Duodenal mucosa (tissue), 2 donors: ENCODE data around the gene RAI14.

Experiments used
- H3K27ac ChIP-seq: one replicate; pipeline ENCODE4 v1.7.0; 2013; ENCODE audit warnings: low read depth, low read length
- H3K27me3 ChIP-seq, 2 donors: one replicate each; pipeline ENCODE4 v1.7.0; 2013; ENCODE audit warnings: low read length in 2 of 2, control low read depth in 1 of 2; ENCODE audit not compliant: insufficient read depth in 2 of 2, control insufficient read depth in 1 of 2
- H3K36me3 ChIP-seq, 2 donors: one replicate each; pipeline ENCODE4 v1.7.0; 2013; ENCODE audit warnings: low read length in 2 of 2, control low read depth in 1 of 2; ENCODE audit not compliant: insufficient read depth in 2 of 2, control insufficient read depth in 1 of 2
- H3K4me1 ChIP-seq, 2 donors: one replicate each; pipeline ENCODE4 v1.7.0; 2013; ENCODE audit warnings: low read length in 2 of 2, control low read depth in 1 of 2; ENCODE audit not compliant: insufficient read depth in 2 of 2, control insufficient read depth in 1 of 2
- H3K4me3 ChIP-seq, 2 donors: one replicate each; pipeline ENCODE4 v1.7.0; 2013; ENCODE audit warnings: low read length in 2 of 2, low read depth in 1 of 2
- H3K9ac ChIP-seq, 2 donors: one replicate each; pipeline ENCODE4 v1.7.0; 2013; ENCODE audit warnings: low read length in 2 of 2, low read depth in 1 of 2
- H3K9me3 ChIP-seq, 2 donors: one replicate each; pipeline ENCODE4 v1.7.0; 2013; ENCODE audit warnings: low read length in 2 of 2, control low read depth in 1 of 2; ENCODE audit not compliant: control insufficient read depth in 1 of 2

RAI14 gene

GRCh38 chr5:34803974-34804732 lies 148.0 kb downstream of the RAI14 start:
- Histone ChIP-seq H3K36me3 (no peaks in the 10 kb centered on the region), H3K4me1 (no peaks in the 10 kb centered on the region), H3K27ac (no peak overlapping the region), H3K4me3 (no peak overlapping the region), H3K9ac (no peak overlapping the region), H3K9me3 (no peaks in the 10 kb centered on the region), H3K27me3 (no peaks in the 10 kb centered on the region)

GRCh38 chr5:34804913-34805312 lies 148.8 kb downstream of the RAI14 start:
- no peaks in the 10 kb centered on the region for H3K27me3 ChIP-seq
- H3K4me3 ChIP-seq = no peak overlapping the region
- no peaks in the 10 kb centered on the region for H3K36me3 ChIP-seq
- no peaks in the 10 kb centered on the region for H3K4me1 ChIP-seq
- H3K9me3 ChIP-seq = no peaks in the 10 kb centered on the region
- H3K9ac ChIP-seq = no peak overlapping the region
- no peak overlapping the region for H3K27ac ChIP-seq

GRCh38 chr5:34806532-34806931 lies 150.4 kb downstream of the RAI14 start:
- H3K4me3 ChIP-seq = no peak overlapping the region
- no peaks in the 10 kb centered on the region for H3K36me3 ChIP-seq
- no peaks in the 10 kb centered on the region for H3K27me3 ChIP-seq
- H3K9me3 ChIP-seq = no peaks in the 10 kb centered on the region
- no peak overlapping the region for H3K9ac ChIP-seq
- H3K4me1 ChIP-seq = no peaks in the 10 kb centered on the region
- H3K27ac ChIP-seq = no peak overlapping the region

- no peaks in the 10 kb centered on the region for H3K36me3 ChIP-seq
- H3K27me3 ChIP-seq = no peaks in the 10 kb centered on the region
- no peaks in the 10 kb centered on the region for H3K4me1 ChIP-seq
- H3K27ac ChIP-seq = no peak overlapping the region
- no peaks in the 10 kb centered on the region for H3K9me3 ChIP-seq
- H3K9ac ChIP-seq = no peak overlapping the region
- H3K4me3 ChIP-seq = no peak overlapping the region
Observed at GRCh38 chr5:34811706-34812105, 155.6 kb downstream of the RAI14 start.

GRCh38 chr5:34813509-34813908 lies 157.4 kb downstream of the RAI14 start:
- no peaks in the 10 kb centered on the region for H3K27me3 ChIP-seq
- H3K4me1 ChIP-seq = no peaks in the 10 kb centered on the region
- H3K4me3 ChIP-seq = no peak overlapping the region
- H3K27ac ChIP-seq = no peak overlapping the region
- H3K9me3 ChIP-seq = no peaks in the 10 kb centered on the region
- no peaks in the 10 kb centered on the region for H3K36me3 ChIP-seq
- H3K9ac ChIP-seq = no peak overlapping the region

- no peaks in the 10 kb centered on the region for H3K4me1 ChIP-seq
- H3K4me3 ChIP-seq = no peak overlapping the region
- H3K36me3 ChIP-seq = no peaks in the 10 kb centered on the region
- no peak overlapping the region for H3K9ac ChIP-seq
- H3K27ac ChIP-seq = no peak overlapping the region
- no peaks in the 10 kb centered on the region for H3K9me3 ChIP-seq
- no peaks in the 10 kb centered on the region for H3K27me3 ChIP-seq
Observed at GRCh38 chr5:34817558-34818351, 161.6 kb downstream of the RAI14 start.

- no peak overlapping the region for H3K9ac ChIP-seq
- no peaks in the 10 kb centered on the region for H3K9me3 ChIP-seq
- H3K4me1 ChIP-seq = no peaks in the 10 kb centered on the region
- H3K27me3 ChIP-seq = no peaks in the 10 kb centered on the region
- H3K27ac ChIP-seq = no peak overlapping the region
- no peaks in the 10 kb centered on the region for H3K36me3 ChIP-seq
- no peak overlapping the region for H3K4me3 ChIP-seq
Observed at GRCh38 chr5:34818717-34819116, 162.6 kb downstream of the RAI14 start.

GRCh38 chr5:34820593-34820992 lies 164.5 kb downstream of the RAI14 start:
- no peaks in the 10 kb centered on the region for H3K36me3 ChIP-seq
- no peaks in the 10 kb centered on the region for H3K9me3 ChIP-seq
- H3K4me1 ChIP-seq = no peaks in the 10 kb centered on the region
- H3K27ac ChIP-seq = no peak overlapping the region
- no peak overlapping the region for H3K4me3 ChIP-seq
- H3K9ac ChIP-seq = no peak overlapping the region
- H3K27me3 ChIP-seq = no peaks in the 10 kb centered on the region

GRCh38 chr5:34822956-34823715 lies 167.0 kb downstream of the RAI14 start:
- no peaks in the 10 kb centered on the region for H3K27me3 ChIP-seq
- H3K27ac ChIP-seq = no peak overlapping the region
- peaks cover 0 to 5% of the 10 kb centered on the region in 2 donors for H3K36me3 ChIP-seq
- no peak overlapping the region for H3K4me3 ChIP-seq
- no peaks in the 10 kb centered on the region for H3K4me1 ChIP-seq
- no peaks in the 10 kb centered on the region for H3K9me3 ChIP-seq
- no peak overlapping the region for H3K9ac ChIP-seq

- H3K27ac ChIP-seq = no peak overlapping the region
- H3K4me1 ChIP-seq = no peaks in the 10 kb centered on the region
- no peaks in the 10 kb centered on the region for H3K27me3 ChIP-seq
- H3K9me3 ChIP-seq = no peaks in the 10 kb centered on the region
- H3K36me3 ChIP-seq = peaks cover 0 to 5% of the 10 kb centered on the region in 2 donors
- H3K9ac ChIP-seq = no peak overlapping the region
- H3K4me3 ChIP-seq = no peak overlapping the region
Observed at GRCh38 chr5:34826347-34826746, 170.2 kb downstream of the RAI14 start.
